Natural killer cell (primary cell): ENCODE data around the gene S100A5. TPM values are rescaled to one million over a fixed set of nuclear protein-coding genes. Genes with fewer than 3 reads are reported as not detected.

Source experiments
- ATAC-seq, 3 donors: fragments of 150-1000 bp in 2 of 3; fragments of 200-7000 bp in 1 of 3; cut with Tn5 transposase; 1 replicate in 1 of 3; 2 replicates in 2 of 3; pipeline ENCODE4 v1.10.0; 2021; ENCODE audit warnings: mild to moderate bottlenecking in 2 of 3, moderate library complexity in 2 of 3
- DNase-seq, 2 donors: peaks; one replicate each; pipeline versions ENCODE4 v3.0.0 to v3.0.0-alpha.2; 2013 to 2021; ENCODE audit warnings: mixed read lengths in 1 of 2
- H3K27ac ChIP-seq: one replicate; pipeline ENCODE4 v1.5.1; 2013; ENCODE audit warnings: mild to moderate bottlenecking, low read length
- H3K27me3 ChIP-seq: one replicate; pipeline ENCODE4 v1.6.1; 2013; ENCODE audit warnings: low read length; ENCODE audit not compliant: control insufficient read depth, insufficient read depth
- H3K36me3 ChIP-seq: one replicate; pipeline ENCODE4 v1.6.1; 2013; ENCODE audit warnings: low read length; ENCODE audit not compliant: control insufficient read depth, insufficient read depth
- H3K4me1 ChIP-seq: one replicate; pipeline ENCODE4 v1.6.1; 2013; ENCODE audit warnings: low read length; ENCODE audit not compliant: control insufficient read depth, insufficient read depth
- H3K4me3 ChIP-seq: one replicate; pipeline ENCODE4 v1.5.1; 2013; ENCODE audit warnings: low read length
- H3K9me3 ChIP-seq: one replicate; pipeline ENCODE4 v1.6.1; 2013; ENCODE audit warnings: low read length; ENCODE audit not compliant: control insufficient read depth, insufficient read depth
- H3K27ac Mint-ChIP-seq, 2 donors: one replicate each; pipeline ENCODE4 v1.8.0; 2022; ENCODE audit warnings: mild to moderate bottlenecking in 2 of 2, mixed read lengths in 2 of 2, moderate library complexity in 1 of 2
- H3K27me3 Mint-ChIP-seq, 2 donors: one replicate each; pipeline ENCODE4 v1.8.0; 2022; ENCODE audit warnings: low read depth in 2 of 2, mixed read lengths in 2 of 2
- H3K36me3 Mint-ChIP-seq: one replicate; pipeline ENCODE4 v1.8.0; 2022; ENCODE audit warnings: mixed read lengths
- H3K4me1 Mint-ChIP-seq, 2 donors: one replicate each; pipeline ENCODE4 v1.8.0; 2022; ENCODE audit warnings: mixed read lengths in 2 of 2
- H3K4me3 Mint-ChIP-seq: one replicate; pipeline ENCODE4 v1.8.0; 2022; ENCODE audit warnings: mild to moderate bottlenecking, moderate library complexity, mixed read lengths
- H3K9me3 Mint-ChIP-seq, 2 donors: one replicate each; pipeline ENCODE4 v1.8.0; 2022; ENCODE audit warnings: mixed read lengths in 2 of 2
- WGBS: methylation state at CpG from one replicate; pipeline ENCODE4 v1.1.7; 2013; ENCODE audit warnings: missing lambda C conversion rate; ENCODE audit not compliant: insufficient coverage; 5-methylcytosine and 5-hydroxymethylcytosine counted together
- intact Hi-C: fragments of 100-400 bp; cut with micrococcal nuclease; formaldehyde crosslinking; loops from one replicate; pipeline ENCODE4 v1.14.2; 2022
- total RNA-seq, 4 donors: library from RNA; stranded (reverse); fragments of 120-200 nt in 1 of 4; gene quantifications; one replicate each; pipeline versions ENCODE4 v1.2.3 to v1.2.4, GENCODE V29; 2013 to 2022
- TF ChIP-seq, protein P1 (sequence below): fragments of 200-600 bp; IDR thresholded peaks from one replicate; pipeline ENCODE4 v1.8.0; 2022; ENCODE audit warnings: antibody characterized with exemption

Gene S100A5
- total RNA-seq, 3 donors from 2014 or later (not counting 1 experiment from before 2014, with no cell fraction given), result not detected

DNA sequence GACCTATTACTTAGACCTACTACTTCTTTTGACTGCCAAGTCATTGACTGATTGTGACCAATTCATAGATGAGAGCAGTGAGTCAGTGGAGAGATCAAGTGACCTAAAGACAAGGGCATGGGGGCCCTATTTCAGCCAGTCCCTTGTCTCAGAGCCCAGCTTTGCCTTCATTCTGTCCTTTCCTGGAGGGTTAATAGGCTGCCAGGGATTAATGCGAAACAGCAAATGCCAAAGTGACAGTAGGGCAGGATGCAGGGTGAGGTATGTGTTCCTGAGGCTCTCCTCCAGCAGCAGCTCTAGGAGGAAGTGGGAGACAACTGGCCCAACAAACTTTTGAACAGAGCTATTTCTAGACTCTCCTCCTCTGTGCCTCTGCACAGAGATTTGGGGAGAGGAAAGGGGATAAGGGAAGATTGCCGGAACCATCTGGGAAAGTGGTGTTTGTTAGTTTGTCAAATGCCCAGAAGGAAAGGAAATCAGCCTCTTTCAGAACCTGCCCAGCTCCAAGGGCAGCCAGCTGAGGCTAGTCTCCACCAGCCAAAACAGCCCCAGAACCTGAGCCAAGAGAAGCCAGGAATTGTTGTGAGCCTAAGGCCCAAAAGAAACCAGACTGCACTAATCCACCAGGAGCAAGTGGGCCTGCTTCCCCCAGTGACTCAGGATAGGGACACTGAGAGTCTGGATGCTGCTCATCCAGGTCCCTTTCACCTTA lies 13.3 kb upstream of the S100A5 start:
- Histone ChIP-seq H3K27me3 (no peaks in the 10 kb centered on the region), H3K4me3 (no peak overlapping the region), H3K27ac (no peak overlapping the region), H3K36me3 (no peaks in the 10 kb centered on the region), H3K4me1 (peaks cover 4% of the 10 kb centered on the region), H3K9me3 (no peaks in the 10 kb centered on the region)
- H3K36me3 Mint-ChIP-seq, result no peaks in the 10 kb centered on the region
- H3K9me3 Mint-ChIP-seq, result no peaks in the 10 kb centered on the region
- DNase-seq, result no peak
- H3K27me3 Mint-ChIP-seq, result peaks cover 0 to 8% of the 10 kb centered on the region in 2 donors
- peaks cover 0 to 8% of the 10 kb centered on the region in 2 donors for H3K4me1 Mint-ChIP-seq
- H3K27ac Mint-ChIP-seq, result no peak overlapping the region
- 72% methylated on average over 2 of the region's 2 CpGs for WGBS
- TF ChIP-seq, protein P1, sequence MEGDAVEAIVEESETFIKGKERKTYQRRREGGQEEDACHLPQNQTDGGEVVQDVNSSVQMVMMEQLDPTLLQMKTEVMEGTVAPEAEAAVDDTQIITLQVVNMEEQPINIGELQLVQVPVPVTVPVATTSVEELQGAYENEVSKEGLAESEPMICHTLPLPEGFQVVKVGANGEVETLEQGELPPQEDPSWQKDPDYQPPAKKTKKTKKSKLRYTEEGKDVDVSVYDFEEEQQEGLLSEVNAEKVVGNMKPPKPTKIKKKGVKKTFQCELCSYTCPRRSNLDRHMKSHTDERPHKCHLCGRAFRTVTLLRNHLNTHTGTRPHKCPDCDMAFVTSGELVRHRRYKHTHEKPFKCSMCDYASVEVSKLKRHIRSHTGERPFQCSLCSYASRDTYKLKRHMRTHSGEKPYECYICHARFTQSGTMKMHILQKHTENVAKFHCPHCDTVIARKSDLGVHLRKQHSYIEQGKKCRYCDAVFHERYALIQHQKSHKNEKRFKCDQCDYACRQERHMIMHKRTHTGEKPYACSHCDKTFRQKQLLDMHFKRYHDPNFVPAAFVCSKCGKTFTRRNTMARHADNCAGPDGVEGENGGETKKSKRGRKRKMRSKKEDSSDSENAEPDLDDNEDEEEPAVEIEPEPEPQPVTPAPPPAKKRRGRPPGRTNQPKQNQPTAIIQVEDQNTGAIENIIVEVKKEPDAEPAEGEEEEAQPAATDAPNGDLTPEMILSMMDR, result no peak
- ATAC-seq, result no peak
- intact Hi-C loops, result no loop called here
- H3K4me3 Mint-ChIP-seq, result no peak overlapping the region

DNA sequence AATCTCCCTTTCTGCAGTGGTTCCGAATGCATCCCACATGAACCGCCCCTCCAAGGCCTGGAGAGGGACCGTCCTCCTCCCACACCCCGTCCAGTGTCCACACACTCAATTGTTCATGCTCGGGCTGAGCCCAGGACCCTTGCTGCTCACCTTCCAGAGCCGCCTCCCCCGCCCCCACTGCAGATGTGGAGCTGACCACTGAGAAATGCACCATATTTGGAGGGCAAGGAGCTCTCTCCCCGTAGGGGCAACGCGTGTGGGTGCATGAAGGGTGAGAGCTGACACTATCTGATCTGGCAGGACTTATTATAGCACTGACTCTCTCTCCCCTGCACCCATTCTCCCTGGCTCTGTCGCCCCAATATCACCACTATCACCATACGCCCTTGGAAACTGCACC lies 12.4 kb upstream of the S100A5 start:
- Histone ChIP-seq H3K36me3 (no peaks in the 10 kb centered on the region), H3K4me1 (peaks cover 7% of the 10 kb centered on the region), H3K9me3 (no peaks in the 10 kb centered on the region), H3K4me3 (no peak overlapping the region), H3K27ac (no peak overlapping the region), H3K27me3 (no peaks in the 10 kb centered on the region)
- ATAC-seq (no peak), DNase-seq (no peak)
- Mint-ChIP-seq H3K36me3 (no peaks in the 10 kb centered on the region), H3K4me3 (no peak overlapping the region), H3K4me1 (peaks cover 0 to 14% of the 10 kb centered on the region in 2 donors), H3K27ac (no peak overlapping the region), H3K27me3 (peaks cover 0 to 8% of the 10 kb centered on the region in 2 donors), H3K9me3 (no peaks in the 10 kb centered on the region)
- TF ChIP-seq, protein P1, result no peak
- intact Hi-C loops, result no loop called here
- 91% methylated on average over 12 of the region's 12 CpGs for WGBS

- Mint-ChIP-seq H3K9me3 (no peaks in the 10 kb centered on the region), H3K27ac (no peak overlapping the region), H3K27me3 (peaks cover 0 to 8% of the 10 kb centered on the region in 2 donors), H3K36me3 (no peaks in the 10 kb centered on the region), H3K4me1 (peaks cover 0 to 16% of the 10 kb centered on the region in 2 donors), H3K4me3 (no peak overlapping the region)
- Histone ChIP-seq H3K4me3 (no peak overlapping the region), H3K9me3 (no peaks in the 10 kb centered on the region), H3K27me3 (no peaks in the 10 kb centered on the region), H3K36me3 (no peaks in the 10 kb centered on the region), H3K4me1 (peaks cover 12% of the 10 kb centered on the region), H3K27ac (no peak overlapping the region)
- ATAC-seq (no peak), DNase-seq (no peak)
- intact Hi-C loops, result no loop called here
- TF ChIP-seq, protein P1, result no peak
- 97% methylated on average over 8 of the region's 8 CpGs for WGBS
Observed at GRCh38 chr1:153552335-153552734, 11.6 kb upstream of the S100A5 start.
